Suppressor macrophage treated with lipopolysaccharide for 1 hour (primary cell): ENCODE measurements around the gene AKAP1.

Experiments
- DNase-seq, 3 donors: peaks; one replicate each; pipeline ENCODE4 v3.0.0-alpha.2; 2020 to 2022

AKAP1 gene

GRCh38 chr17:57106107-57106835, 21.2 kb downstream of the AKAP1 start:
- DNase-seq = no peak

- DNase-seq = no peak
Measured at GRCh38 chr17:57106836-57107497, 21.9 kb downstream of the AKAP1 start.

- DNase-seq = no peak
Measured at GRCh38 chr17:57107498-57108101, 22.6 kb downstream of the AKAP1 start.

GRCh38 chr17:57108671-57109392, 23.8 kb downstream of the AKAP1 start:
- no peak for DNase-seq

- no peak for DNase-seq
Measured at GRCh38 chr17:57109393-57110151, 24.5 kb downstream of the AKAP1 start.

GRCh38 chr17:57110152-57110542, 25.1 kb downstream of the AKAP1 start:
- DNase-seq = no peak

GRCh38 chr17:57110579-57111325, 25.7 kb downstream of the AKAP1 start:
- no peak for DNase-seq

- DNase-seq = no peak
Measured at GRCh38 chr17:57111386-57111785, 26.3 kb downstream of the AKAP1 start.

- DNase-seq = no peak
Measured at GRCh38 chr17:57113011-57113410, 28.0 kb downstream of the AKAP1 start.

GRCh38 chr17:57113656-57114055, 28.6 kb downstream of the AKAP1 start:
- no peak for DNase-seq

GRCh38 chr17:57114085-57114673, 29.1 kb downstream of the AKAP1 start:
- peak; percentile 48 to 69 (median 55) for DNase-seq

- no peak for DNase-seq
Measured at GRCh38 chr17:57115377-57115776, 30.3 kb downstream of the AKAP1 start.

- no peak for DNase-seq
Measured at GRCh38 chr17:57115916-57116315, 30.9 kb downstream of the AKAP1 start.

GRCh38 chr17:57117798-57118197, 32.8 kb downstream of the AKAP1 start:
- no peak for DNase-seq

- no peak for DNase-seq
Measured at GRCh38 chr17:57120814-57121213, 35.8 kb downstream of the AKAP1 start.

- peak in 2 of 3 donors; percentile 21 to 42 for DNase-seq
Measured at GRCh38 chr17:57121308-57122042, 36.4 kb downstream of the AKAP1 start.

- no peak for DNase-seq
Measured at GRCh38 chr17:57124053-57124452, 39.0 kb downstream of the AKAP1 start.

GRCh38 chr17:57125406-57125805, 40.4 kb downstream of the AKAP1 start:
- no peak for DNase-seq

GRCh38 chr17:57125866-57126265, 40.8 kb downstream of the AKAP1 start:
- DNase-seq = no peak

- peak; percentile 85 to 93 (median 90) for DNase-seq
Measured at GRCh38 chr17:57130708-57131461, 45.8 kb downstream of the AKAP1 start.
